Dedifferentiated amniotic fluid mesenchymal stem cell (primary cell): ENCODE results near the gene CES2.
"Not testable (repeated sequence)": the region's sequence is repeated elsewhere in the genome, so short reads cannot be mapped to it uniquely, and the experiment has no call there.

Source experiments
- DNase-seq: peaks from one replicate; pipeline ENCODE4 v3.0.0-alpha.2; 2016; ENCODE audit errors: extremely low spot score

CES2 gene

DNA sequence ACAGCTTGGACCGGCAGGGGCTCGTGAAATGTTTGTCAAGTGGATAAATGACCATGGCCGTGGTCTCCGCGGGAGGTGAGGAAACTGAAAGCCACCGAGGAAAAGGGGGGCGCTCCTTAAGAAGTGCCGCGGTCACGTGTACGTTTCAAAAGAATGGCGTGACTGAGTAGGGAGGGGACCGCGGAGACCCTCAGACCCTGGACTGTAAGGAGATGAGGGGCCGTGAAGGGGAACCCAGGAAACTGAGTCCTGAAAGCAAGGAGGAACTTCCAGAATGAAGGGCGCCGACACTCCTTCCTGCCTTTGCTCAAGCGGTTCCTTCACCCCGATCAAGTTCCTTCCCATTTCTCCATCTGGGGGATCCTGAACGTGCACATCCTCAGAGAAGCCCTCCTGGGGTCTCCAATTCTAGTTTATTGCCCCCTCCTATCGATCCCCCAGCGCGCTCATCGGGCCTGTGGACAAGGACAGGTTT, 440 bp upstream of the CES2 start:
- not testable (repeated sequence) for DNase-seq

DNA sequence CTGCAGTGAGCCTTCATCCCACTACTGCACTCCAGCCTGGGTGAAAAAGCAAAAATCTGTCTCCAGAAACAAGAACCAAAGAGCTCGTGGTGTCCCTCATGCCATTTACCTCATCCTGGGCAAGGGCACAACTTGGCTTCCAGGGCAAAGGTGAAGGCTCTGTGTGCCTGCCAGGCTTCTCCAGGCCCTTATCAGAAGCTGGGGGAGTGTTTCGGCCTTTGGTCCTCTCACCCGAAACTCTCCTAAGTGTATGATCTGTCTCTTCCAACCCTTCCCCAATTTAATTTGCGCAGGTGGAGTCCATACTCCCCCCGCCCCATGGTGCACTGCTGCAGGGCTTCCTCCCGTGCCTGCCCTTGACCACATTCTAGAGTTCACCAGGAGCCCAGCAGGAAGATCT, 1.1 kb downstream of the CES2 start:
- no peak for DNase-seq

DNA sequence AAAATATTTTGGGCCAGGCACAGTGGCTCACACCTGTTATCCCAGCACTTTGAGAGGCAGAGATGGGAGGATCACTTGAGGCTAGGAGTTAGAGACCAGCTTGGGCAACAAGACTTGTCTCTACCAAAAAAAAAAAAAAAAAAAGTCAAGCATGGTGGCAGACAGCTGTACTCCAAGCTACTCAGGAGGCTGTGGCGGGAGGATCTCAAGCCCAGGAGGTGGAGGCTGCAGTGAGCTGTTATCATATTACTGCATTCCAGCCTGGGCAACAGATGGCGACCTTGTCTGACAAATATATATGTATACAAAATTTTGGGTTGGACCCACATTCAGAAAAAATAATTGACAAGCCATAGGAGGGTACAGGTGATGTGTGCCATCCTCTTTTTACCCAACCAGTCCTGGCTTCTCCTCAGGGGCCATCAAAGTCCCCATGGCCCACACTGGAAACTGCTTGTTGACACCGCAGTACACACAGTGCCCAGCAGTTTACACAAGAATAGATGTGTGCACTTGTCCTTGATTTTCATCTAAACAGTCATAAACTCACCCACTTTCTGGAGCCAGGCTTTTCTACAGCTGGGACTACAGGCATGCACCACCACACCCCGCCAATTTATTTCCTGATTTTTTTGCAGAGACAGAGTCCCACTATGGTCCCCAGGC, 1.7 kb downstream of the CES2 start:
- DNase-seq, result no peak

DNA sequence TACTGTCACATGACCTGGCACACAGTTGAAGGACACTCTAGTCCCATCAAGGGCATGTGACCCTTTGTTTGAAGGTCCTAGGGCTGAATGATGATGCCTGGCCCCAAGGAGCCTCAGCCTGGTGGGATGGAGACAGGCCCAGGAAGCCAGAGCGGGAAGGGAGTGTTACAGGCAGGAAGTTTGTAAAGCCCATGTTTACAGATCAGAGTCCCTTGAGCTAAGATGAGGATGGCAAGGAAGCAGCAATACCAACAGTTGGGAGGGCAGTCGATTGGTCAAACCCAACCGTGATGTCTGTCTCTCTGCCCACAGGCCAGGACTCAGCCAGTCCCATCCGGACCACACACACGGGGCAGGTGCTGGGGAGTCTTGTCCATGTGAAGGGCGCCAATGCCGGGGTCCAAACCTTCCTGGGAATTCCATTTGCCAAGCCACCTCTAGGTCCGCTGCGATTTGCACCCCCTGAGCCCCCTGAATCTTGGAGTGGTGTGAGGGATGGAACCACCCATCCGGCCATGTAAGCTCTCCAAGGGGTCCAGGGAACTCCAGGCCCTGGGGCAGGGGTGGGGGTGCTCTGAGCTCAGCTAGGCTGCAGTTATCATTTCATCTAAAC, 2.5 kb downstream of the CES2 start:
- DNase-seq, result no peak

DNA sequence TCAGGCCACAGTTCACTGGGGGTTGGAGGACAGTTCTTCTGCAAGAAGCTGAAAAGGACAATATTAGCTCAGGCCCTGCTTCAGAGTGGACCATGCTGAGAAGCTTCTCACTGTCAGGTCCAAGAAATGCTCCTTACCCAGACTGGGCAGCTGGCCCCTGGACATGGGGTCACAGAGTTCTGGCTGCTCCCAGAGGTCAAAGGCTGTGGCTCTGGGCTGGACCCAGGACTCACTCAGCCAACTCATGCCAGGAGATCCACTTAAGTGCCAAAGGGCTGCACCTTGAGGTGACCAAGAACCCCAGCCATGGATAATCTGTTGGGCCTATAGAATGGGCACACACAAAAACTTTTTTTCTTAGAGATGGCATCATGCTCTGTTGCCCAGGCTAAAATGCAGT, 4.0 kb downstream of the CES2 start:
- DNase-seq, result no peak

DNA sequence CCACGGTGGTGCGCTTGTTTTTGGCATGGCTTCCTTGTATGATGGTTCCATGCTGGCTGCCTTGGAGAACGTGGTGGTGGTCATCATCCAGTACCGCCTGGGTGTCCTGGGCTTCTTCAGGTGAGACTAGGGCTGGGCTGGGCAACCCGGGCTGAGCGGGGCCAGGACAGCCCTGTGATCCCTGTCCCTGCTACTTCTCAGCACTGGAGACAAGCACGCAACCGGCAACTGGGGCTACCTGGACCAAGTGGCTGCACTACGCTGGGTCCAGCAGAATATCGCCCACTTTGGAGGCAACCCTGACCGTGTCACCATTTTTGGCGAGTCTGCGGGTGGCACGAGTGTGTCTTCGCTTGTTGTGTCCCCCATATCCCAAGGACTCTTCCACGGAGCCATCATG, 4.9 kb downstream of the CES2 start:
- DNase-seq, result no peak

DNA sequence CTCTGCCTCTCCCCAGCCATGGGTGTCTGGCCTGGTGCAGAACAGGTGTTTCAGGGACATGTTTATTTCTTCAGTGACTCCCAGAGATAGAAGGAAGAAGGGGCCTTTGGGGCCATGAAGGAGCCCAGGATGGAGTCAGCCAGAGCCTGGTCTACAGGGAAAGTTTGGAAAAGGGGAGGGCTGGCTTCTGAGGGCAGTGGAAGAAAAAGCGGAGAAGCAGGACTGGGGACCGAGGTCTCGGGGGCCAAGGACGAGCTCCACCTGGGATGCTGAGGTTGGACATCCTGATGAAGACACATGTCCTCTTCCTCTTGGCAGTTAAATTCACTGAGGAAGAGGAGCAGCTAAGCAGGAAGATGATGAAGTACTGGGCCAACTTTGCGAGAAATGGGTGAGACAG, 7.7 kb downstream of the CES2 start:
- no peak for DNase-seq

DNA sequence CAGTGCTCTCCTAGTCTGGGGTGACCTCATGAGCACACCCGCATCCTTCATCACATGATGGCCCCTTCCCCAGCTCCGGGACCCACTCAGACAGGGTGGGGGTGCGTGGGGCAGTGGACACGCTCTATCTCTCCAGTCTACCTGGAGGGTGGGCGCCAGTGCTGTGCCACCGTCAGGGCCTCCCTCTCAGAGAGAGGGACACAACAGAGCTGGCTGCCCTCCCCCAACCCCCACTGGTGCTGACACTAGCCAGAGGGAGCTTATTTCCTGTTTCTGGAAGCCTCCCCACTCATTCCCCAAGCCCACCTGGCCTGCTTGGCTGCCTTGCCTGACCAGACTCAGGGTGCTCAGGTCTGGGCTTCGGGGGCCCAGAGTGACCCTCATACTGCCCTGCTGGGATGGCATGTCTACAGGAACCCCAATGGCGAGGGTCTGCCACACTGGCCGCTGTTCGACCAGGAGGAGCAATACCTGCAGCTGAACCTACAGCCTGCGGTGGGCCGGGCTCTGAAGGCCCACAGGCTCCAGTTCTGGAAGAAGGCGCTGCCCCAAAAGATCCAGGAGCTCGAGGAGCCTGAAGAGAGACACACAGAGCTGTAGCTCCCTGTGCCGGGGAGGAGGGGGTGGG, 8.2 kb downstream of the CES2 start:
- no peak for DNase-seq

DNA sequence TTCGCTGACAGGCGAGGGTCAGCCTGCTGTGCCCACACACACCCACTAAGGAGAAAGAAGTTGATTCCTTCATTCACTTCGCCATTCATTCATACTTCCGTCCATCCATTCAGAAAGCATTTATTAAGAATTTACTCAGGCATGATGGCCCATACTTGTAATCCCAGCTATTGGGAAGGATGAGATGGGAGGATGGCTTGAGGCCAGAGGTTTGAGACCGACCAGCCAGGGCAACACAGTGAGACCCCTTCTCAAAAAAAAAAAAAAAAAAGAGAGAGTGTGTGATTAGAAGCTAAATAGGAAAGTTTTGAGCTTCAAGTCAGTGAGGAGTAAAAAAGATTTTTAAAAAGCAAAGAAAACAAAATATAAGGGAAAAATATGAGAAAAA, 8.7 kb downstream of the CES2 start:
- no peak for DNase-seq

DNA sequence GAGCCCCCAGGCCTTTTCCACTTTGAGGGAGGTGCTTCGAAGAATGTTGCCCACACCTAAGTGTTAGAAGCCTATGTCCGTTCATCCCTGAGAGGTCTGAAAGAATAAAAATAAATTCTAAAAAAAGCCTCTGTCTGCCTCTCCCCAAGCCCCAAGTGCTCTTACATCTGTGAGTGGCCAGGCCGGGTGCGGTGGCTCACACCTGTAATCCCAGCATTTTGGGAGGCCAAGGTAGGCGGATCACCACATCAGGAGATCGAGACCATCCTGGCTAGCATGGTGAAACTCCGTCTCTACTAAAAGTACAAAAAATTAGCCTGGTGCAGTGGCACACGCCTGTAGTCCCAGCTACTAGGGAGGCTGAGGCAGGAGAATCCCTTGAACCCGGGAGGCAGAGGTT, 9.7 kb downstream of the CES2 start:
- not testable (repeated sequence) for DNase-seq

DNA sequence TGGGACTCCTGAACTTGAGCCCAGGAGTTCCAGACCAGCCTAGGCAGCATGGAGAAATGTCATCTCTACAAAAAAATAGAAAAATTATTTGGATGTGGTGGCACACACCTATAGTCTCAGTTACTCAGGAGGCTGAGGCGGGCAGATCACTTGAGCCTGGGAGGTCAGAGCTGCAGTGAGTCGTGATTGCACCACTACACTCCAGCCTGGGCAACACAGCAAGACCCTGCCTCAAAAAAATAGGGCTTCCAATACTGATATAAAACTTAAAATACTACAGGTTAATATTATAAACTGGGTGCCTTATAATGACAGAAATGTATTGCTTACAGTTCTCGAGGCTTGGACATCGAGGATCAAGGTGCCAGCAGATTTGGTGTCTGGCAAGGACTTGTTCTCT, 10.6 kb downstream of the CES2 start:
- no peak for DNase-seq

DNA sequence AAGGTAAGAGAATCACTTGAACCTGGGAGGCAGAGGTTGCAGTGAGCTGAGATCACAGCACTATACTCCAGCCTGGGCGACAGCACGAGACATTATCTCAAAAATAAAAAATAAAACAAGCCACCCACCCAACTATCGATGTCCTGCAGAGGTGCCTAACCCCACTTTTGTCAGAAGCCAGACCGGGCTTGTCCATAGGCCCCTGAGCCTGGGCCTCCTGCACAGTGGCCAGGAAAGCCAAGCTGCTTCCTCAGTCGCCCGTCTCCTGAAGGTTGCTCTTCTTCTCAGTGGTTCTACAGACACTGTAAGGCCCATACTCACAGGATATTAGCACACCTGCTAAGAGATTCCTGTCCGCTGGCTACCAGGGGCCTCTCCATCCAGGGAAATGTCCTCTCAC, 11.2 kb downstream of the CES2 start:
- no peak for DNase-seq

DNA sequence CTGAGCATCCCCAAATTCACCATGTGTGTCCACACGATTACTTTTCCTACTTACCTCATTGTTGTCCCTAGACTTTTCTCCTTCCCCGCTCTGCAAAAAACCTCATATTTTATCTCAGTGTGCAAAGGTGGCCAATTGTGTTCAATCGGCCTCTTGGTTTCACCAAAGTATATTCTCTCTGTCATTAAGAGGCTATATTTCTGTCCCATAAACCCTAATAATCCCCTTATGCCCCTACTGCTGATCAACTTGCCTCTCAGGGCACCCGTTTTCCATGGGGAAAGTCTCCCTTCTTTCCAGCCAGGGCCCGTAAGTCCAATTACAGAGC, 11.6 kb downstream of the CES2 start:
- no peak for DNase-seq

DNA sequence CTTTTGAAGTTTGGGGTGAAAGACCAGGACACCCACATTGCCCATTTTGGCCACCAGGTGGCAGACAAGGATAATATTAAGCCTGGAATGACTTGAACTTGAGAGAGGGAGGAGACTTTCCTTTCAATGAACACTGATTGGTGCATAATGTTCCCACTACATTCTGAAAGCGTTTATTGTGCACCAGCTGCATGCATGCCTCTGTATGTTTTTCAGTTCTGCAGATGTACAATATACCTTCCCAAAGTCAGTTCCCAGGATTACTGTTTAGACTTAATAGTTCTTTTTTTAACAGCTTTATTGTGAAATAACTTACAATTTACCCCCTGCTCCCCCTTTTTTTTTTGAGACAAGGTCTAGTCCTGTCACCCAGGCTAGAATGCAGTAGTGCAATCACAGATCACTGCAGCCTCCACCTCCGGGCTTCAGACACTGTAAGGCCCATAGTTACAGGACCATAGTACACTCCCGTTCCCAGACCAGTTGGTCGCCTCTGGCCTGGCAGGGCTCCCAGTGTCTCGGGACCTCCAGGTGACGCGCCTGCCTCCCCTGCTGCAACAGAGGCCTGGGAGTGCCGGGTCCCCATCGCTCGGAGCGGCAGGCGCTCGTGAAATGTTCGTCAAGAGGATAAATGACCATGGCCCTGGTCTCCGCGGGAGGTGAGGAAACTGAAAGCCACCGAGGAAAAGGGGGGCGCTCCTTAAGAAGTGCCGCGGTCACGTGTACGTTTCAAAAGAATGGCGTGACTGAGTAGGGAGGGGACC, 12.2 kb downstream of the CES2 start:
- DNase-seq, result peak; percentile 92

DNA sequence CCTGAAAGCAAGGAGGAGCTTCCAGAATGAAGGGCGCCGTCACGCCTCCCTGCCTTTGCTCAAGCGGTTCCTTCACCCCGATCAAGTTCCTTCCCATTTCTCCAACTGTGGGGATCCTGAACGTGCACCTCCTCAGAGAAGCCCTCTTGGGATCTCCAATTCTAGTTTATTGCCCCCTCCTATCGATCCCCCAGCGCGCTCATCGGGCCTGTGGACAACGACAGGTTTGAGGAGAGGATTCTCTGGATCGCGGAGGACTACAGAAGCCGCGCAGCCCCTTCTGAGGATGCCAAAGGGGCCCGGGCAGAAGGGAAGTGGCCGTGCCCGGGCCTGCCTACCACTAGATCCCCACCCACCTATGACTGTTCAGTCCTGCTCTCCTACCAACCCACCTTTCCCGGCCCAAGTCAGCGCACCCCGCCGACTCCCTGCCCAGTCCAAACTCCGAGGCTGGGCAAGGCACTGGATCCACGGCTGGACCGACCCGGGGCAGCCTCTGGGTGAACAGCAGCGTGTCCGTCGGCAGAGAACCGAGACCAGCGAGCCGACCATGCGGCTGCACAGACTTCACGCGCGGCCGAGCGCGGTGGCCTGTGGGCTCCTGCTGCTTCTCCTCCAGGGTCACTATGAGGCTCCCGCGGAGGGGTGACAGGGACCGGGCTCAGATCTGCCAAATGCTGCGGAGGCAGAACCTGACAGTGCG, 13.0 kb downstream of the CES2 start:
- no peak for DNase-seq

DNA sequence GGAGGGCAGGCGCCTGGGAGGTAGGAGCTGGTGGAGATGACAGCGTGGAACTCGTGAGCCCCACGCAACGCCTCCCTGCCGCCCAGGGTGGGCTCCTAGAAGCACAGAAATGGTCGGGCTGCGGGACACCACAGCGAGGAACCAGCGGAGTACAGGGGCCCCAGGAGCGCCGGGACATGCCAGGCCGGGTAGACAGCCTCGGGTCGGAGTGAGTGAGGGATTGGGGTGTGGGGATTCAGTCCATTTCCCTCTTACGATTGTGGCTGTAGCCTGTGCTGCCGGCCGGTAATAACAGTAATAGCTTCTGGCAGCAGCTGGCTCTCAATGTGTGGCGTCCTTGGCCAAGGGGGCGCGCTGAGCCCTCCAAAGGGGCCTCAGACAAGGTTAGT, 13.5 kb downstream of the CES2 start:
- DNase-seq, result no peak

DNA sequence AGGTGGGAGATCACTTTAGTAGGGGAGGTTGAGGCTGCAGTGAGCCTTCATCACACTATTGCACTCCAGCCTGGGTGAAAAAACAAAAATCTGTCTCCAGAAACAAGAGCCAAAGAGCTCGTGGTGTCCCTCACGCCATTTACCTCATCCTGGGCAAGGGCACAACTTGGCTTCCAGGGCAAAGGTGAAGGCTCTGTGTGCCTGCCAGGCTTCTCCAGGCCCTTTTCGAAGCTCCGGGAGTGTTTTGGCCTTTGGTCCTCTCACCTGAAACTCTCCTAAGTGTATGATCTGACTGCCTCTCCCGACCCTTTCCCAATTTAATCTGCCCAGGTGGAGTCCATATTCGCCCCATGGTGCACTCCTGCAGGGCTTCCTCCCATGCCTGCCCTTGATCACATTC, 14.2 kb downstream of the CES2 start:
- no peak for DNase-seq

DNA sequence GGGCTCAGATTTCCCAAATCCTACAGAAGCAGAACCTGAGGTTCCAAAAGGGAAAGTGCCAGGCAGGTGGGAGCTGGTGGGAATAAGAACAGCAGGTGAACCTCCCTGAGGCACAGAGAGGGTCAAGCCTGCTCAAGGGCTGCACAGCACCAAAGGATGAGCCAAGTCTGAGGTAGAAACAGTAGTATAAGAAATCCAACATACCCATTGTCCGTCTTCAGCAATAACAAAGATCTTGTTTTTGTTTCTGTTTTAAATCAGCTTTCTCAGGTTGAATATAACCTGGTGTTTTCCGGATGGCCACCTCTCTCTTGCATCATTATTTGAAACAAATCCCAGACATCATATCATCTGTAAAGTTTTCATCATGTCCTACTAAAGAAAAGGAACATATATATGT, 15.1 kb downstream of the CES2 start:
- DNase-seq, result no peak

DNA sequence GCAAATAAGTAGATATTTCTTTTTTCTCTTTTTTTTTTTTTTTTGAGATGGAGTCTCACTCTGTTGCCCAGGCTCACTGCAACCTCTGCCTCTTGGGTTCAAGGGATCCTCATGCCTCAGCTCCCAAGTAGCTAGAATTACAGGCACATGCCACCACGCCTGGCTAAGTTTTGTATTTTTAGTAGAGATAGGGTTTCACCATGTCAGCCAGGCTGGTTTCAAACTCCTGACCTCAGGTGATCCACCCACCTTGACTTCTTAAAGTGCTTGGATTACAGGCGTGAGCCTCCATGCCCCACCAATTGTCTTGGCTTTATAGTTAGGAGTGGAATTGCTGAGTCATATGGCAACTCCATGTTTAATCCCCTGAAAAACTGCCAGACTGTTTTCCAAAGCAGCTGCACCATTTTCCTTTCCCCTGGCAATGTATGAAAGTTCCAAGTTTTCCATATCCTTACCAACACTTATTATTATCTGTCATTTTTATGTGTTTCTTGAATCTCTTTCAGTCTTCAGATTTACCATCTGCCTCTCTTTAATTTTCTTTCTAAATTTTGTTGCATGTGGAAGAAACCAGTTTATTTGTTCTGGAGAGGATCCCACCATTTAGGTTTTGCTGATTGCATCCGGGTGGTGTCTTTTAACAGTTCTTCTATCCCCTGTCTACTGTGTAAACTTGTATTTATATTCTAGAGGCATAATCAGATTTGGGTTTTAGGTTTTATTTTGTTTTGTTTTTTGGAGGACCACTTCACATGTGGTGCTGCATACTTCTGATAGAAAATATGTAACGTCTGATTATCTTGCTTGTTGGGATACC, 15.9 kb downstream of the CES2 start:
- DNase-seq, result no peak

DNA sequence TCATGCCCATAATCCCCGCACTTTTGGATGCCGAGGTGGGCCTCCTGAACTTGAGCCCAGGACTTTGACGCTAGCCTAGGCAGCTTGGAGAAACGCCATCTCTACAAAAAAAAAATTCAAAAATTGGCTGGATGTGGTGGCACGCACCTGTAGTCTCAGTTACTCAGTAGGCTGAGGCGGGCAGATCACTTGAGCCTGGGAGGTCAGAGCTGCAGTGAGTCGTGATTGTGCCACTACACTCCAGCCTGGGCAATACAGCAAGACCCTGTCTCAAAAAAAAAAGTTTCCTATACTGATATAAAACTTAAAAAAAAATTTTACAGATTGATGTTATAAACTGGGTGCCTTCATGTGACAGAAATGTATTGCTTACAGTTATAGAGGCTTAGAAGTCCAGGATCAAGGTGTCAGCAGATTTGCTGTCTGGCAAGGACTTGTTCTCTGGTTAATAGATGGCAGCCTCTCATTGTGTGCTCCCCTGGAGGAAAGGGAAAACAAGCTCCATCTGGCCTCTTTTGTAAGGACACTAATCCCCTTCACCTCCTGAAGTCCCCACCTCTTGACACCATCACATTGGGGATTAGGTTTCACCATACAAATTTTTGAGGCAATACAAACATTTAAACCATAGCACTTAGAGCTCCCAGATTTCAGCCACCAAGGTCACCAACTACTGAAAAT, 17.3 kb downstream of the CES2 start:
- no peak for DNase-seq
